HL-60 (cell line): ENCODE results near the gene ULBP2.

Source experiments
- GABPA ChIP-seq: IDR thresholded peaks from 2 replicates; pipeline ENCODE4 v1.6.1; 2012; ENCODE audit warnings: low read depth
- POLR2AphosphoS5 ChIP-seq: IDR thresholded peaks from 2 replicates; pipeline ENCODE4 v1.6.1; 2012; ENCODE audit warnings: low read depth
- REST ChIP-seq: IDR thresholded peaks from 2 replicates; pipeline ENCODE4 v1.6.1; 2012; ENCODE audit warnings: low read depth; ENCODE audit not compliant: insufficient replicate concordance
- TF ChIP-seq, protein P1 (sequence below): IDR thresholded peaks from one replicate; pipeline ENCODE4 v1.5.1; 2011; ENCODE audit warnings: low read length, control low read depth, inconsistent platforms; ENCODE audit not compliant: insufficient read depth

DNA sequence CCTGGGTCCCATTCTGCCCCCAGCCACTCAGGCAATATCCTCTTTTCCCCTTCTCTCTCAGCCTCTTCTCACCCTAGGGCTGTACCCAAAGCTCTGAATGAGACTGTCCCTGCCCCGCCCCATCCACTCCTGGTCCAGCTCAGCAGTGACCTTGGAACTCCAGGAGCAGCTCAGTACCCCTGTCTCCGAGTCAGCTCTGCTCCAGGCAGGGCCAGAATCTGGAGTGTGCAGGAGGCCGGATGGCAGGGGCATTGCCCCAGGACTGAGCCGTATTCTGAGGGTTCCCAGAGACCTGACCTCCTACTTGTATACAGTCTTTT is 16.9 kb upstream of the ULBP2 start:
- TF ChIP-seq, protein P1, sequence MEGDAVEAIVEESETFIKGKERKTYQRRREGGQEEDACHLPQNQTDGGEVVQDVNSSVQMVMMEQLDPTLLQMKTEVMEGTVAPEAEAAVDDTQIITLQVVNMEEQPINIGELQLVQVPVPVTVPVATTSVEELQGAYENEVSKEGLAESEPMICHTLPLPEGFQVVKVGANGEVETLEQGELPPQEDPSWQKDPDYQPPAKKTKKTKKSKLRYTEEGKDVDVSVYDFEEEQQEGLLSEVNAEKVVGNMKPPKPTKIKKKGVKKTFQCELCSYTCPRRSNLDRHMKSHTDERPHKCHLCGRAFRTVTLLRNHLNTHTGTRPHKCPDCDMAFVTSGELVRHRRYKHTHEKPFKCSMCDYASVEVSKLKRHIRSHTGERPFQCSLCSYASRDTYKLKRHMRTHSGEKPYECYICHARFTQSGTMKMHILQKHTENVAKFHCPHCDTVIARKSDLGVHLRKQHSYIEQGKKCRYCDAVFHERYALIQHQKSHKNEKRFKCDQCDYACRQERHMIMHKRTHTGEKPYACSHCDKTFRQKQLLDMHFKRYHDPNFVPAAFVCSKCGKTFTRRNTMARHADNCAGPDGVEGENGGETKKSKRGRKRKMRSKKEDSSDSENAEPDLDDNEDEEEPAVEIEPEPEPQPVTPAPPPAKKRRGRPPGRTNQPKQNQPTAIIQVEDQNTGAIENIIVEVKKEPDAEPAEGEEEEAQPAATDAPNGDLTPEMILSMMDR, result no peak
- TF ChIP-seq POLR2AphosphoS5, result no peak
- no peak for TF ChIP-seq REST
- no peak for TF ChIP-seq GABPA
